PC-3 (cell line): ENCODE results near the gene ARFGEF2. TPM values are rescaled to one million over a fixed set of nuclear protein-coding genes. Genes with fewer than 3 reads are reported as not detected.

ENCODE experiments used
- ATAC-seq: fragments of 200-7000 bp; cut with Tn5 transposase; 2 replicates; pipeline ENCODE4 v1.9.1; 2020; ENCODE audit warnings: mild to moderate bottlenecking, moderate library complexity
- BruUV-seq: library from RNA; stranded (reverse); fragments of 400-500 nt; replicated peaks from 2 replicates; lab custom pipeline; 2021; lab: Mats Ljungman, UMichigan
- CTCF ChIA-PET: fragments of 300-600 bp; sonication (Branson Sonifier 250); formaldehyde crosslinking; loops from one replicate; lab custom pipeline; 2022; ENCODE audit warnings: antibody characterized with exemption; lab: Charles Lee
- POLR2A ChIA-PET: fragments of 300-600 bp; sonication (Branson Sonifier 250); formaldehyde crosslinking; loops from one replicate; lab custom pipeline; 2022; ENCODE audit warnings: antibody characterized with exemption; ENCODE audit not compliant: unreplicated experiment; lab: Charles Lee
- DNase-seq: peaks from one replicate; pipeline ENCODE4 v3.0.0-alpha.2; 2015
- H2AFZ ChIP-seq: fragments of 300-600 bp; sonication (generic); 2 replicates; pipeline ENCODE4 v1.6.0; 2016; ENCODE audit warnings: antibody characterized with exemption, low read length
- H3F3A ChIP-seq: fragments of 300-600 bp; sonication (generic); one replicate; pipeline ENCODE4 v1.6.0; 2017; ENCODE audit warnings: antibody characterized with exemption, low read length, control low read depth, mild to moderate bottlenecking; ENCODE audit not compliant: unreplicated experiment
- H3K27ac ChIP-seq: fragments of 300-600 bp; sonication (generic); 2 replicates; pipeline ENCODE4 v1.5.1; 2016; ENCODE audit warnings: mild to moderate bottlenecking, low read length
- H3K27me3 ChIP-seq: fragments of 300-600 bp; sonication (generic); 2 replicates; pipeline ENCODE4 v1.6.1; 2016; ENCODE audit warnings: low read length, mixed read lengths
- H3K36me3 ChIP-seq: fragments of 300-600 bp; sonication (generic); 2 replicates; pipeline ENCODE4 v1.6.1; 2016; ENCODE audit warnings: low read depth, mixed run types, low read length, mixed read lengths
- H3K4me1 ChIP-seq: fragments of 300-600 bp; sonication (generic); 2 replicates; pipeline ENCODE4 v1.5.1; 2016; ENCODE audit warnings: low read length; ENCODE audit not compliant: insufficient read depth
- H3K4me2 ChIP-seq: fragments of 300-600 bp; sonication (generic); 2 replicates; pipeline ENCODE4 v1.6.0; 2016; ENCODE audit warnings: low read length
- H3K4me3 ChIP-seq: fragments of 300-600 bp; sonication (generic); 2 replicates; pipeline ENCODE4 v1.5.1; 2016; ENCODE audit warnings: mild to moderate bottlenecking, low read length, mixed read lengths
- H3K79me2 ChIP-seq: fragments of 300-600 bp; sonication (generic); 2 replicates; pipeline ENCODE4 v1.6.1; 2017; ENCODE audit warnings: low read length, mixed read lengths
- H3K9ac ChIP-seq: fragments of 300-600 bp; sonication (generic); 2 replicates; pipeline ENCODE4 v1.6.0; 2016; ENCODE audit warnings: mild to moderate bottlenecking, low read length
- H3K9me2 ChIP-seq: fragments of 300-600 bp; sonication (generic); replicated peaks from 2 replicates; pipeline ENCODE4 v1.6.1; 2016; ENCODE audit warnings: mixed run types, low read length, mixed read lengths
- H3K9me3 ChIP-seq: fragments of 300-600 bp; sonication (generic); 2 replicates; pipeline ENCODE4 v1.6.1; 2016; ENCODE audit warnings: low read length, mixed read lengths
- H4K20me1 ChIP-seq: fragments of 300-600 bp; sonication (generic); 2 replicates; pipeline ENCODE4 v1.6.1; 2016; ENCODE audit warnings: low read length, mixed read lengths
- CTCF ChIP-seq: fragments of 300-600 bp; sonication (generic); conservative IDR thresholded peaks from 2 replicates; pipeline ENCODE4 v1.5.1; 2017; ENCODE audit warnings: antibody characterized with exemption, low read depth, mild to moderate bottlenecking, low read length
- EZH2 ChIP-seq: fragments of 300-600 bp; sonication (generic); IDR thresholded peaks from one replicate; pipeline ENCODE4 v1.6.1; 2017; ENCODE audit warnings: antibody characterized with exemption, mild to moderate bottlenecking, low read length; ENCODE audit not compliant: unreplicated experiment
- EZH2phosphoT487 ChIP-seq: fragments of 300-600 bp; sonication (generic); IDR thresholded peaks from 2 replicates; pipeline ENCODE4 v1.6.1; 2018; ENCODE audit warnings: mild to moderate bottlenecking, antibody characterized with exemption, low read length, borderline replicate concordance
- intact Hi-C: fragments of 100-400 bp; cut with micrococcal nuclease; formaldehyde crosslinking; loops from 2 replicates; pipeline ENCODE4 v1.9.0; 2023
- total RNA-seq: library from RNA; depleted of rRNA; stranded (reverse); fragments of >200 nt; gene quantifications from 2 replicates; pipeline ENCODE4 v1.2.3, GENCODE V29; 2014

The ARFGEF2 gene
- total RNA-seq, 1 experiment from 2014 or later: 33.5 TPM

DNA sequence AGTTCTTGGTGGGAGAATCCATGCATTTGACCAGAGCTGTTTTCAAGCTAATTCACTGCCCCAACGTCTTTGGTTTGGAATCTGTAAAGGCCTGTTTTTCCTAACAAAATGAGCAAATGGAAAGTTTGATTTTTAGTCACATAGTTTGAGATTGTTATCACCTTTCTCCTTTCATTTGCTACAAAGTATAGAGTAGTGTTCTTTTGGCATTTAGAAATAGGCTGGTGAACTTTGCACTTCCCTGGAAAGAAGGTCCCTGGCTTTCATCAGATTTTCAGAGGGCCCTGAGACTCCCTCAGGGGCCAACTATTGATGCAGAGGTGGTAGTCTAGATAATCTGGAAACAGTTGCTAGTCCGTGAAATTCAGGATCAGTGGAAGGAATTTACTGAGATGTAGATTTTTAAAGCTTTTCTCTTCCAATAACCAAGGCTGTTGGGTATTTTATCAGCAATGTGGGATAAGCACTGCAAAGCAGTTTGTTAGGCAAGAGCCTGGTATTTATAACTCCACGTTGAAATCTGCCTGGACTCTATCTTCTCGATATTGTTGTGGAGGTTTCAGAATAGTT, 1.7 kb downstream of the ARFGEF2 start:
- peak overlapping the region; percentile 20 for H3K27ac ChIP-seq
- peaks cover 67% of the 10 kb centered on the region for H3K79me2 ChIP-seq
- peaks cover 24% of the 10 kb centered on the region for H3K4me1 ChIP-seq
- H3K9ac ChIP-seq: peak overlapping the region; percentile 93; the same call in 1 of the 2 replicates
- POLR2A ChIA-PET: interaction anchor here (0.5 to 0.6 kb wide), 2 partner anchors 119 to 1079 kb away, joined by 3 read pairs; no protein-coding TSS in a partner anchor
- no peaks in the 10 kb centered on the region for H3K9me3 ChIP-seq
- H3K4me2 ChIP-seq: peak overlapping the region; percentile 95
- ATAC-seq: no peak
- H3K9me2 ChIP-seq: no peaks in the 10 kb centered on the region
- no TSS peak for BruUV-seq
- no peaks in the 10 kb centered on the region for H3K36me3 ChIP-seq
- peaks cover 41% of the 10 kb centered on the region for H4K20me1 ChIP-seq
- no peak overlapping the region for H2AFZ ChIP-seq
- no peaks in the 10 kb centered on the region for H3K27me3 ChIP-seq
- no peaks in the 10 kb centered on the region for H3F3A ChIP-seq
- no peak for TF ChIP-seq CTCF
- TF ChIP-seq EZH2phosphoT487: no peak
- TF ChIP-seq EZH2: no peak
- no peak for DNase-seq
- H3K4me3 ChIP-seq: peak overlapping the region; percentile 89
- CTCF ChIA-PET: no interaction called here
- intact Hi-C loops: loop anchor here (2.0 kb wide), 1 partner anchor 22 kb away; no protein-coding TSS in a partner anchor

GRCh38 chr20:48924756-48925109, 3.2 kb downstream of the ARFGEF2 start:
- Histone ChIP-seq H3K27ac (no peak overlapping the region), H2AFZ (no peak overlapping the region), H4K20me1 (peaks cover 52% of the 10 kb centered on the region), H3K79me2 (peaks cover 79% of the 10 kb centered on the region), H3K9ac (no peak overlapping the region), H3F3A (no peaks in the 10 kb centered on the region), H3K4me2 (peak overlapping the region; percentile 95; the same call in 1 of the 2 replicates), H3K9me3 (no peaks in the 10 kb centered on the region), H3K27me3 (no peaks in the 10 kb centered on the region), H3K36me3 (no peaks in the 10 kb centered on the region), H3K4me3 (no peak overlapping the region), H3K4me1 (peaks cover 24% of the 10 kb centered on the region), H3K9me2 (no peaks in the 10 kb centered on the region)
- POLR2A ChIA-PET: no interaction called here
- DNase-seq (no peak), ATAC-seq (no peak)
- CTCF ChIA-PET: no interaction called here
- no TSS peak for BruUV-seq
- no peak for TF ChIP-seq CTCF
- TF ChIP-seq EZH2: no peak
- no peak for TF ChIP-seq EZH2phosphoT487
- intact Hi-C loops: no loop called here

GRCh38 chr20:48926267-48926666, 4.8 kb downstream of the ARFGEF2 start:
- TF ChIP-seq EZH2: no peak
- TF ChIP-seq EZH2phosphoT487: no peak
- no peak for TF ChIP-seq CTCF
- peaks cover 93% of the 10 kb centered on the region for H3K79me2 ChIP-seq
- H3K4me2 ChIP-seq: no peak overlapping the region
- H3K4me1 ChIP-seq: peaks cover 19% of the 10 kb centered on the region
- H3F3A ChIP-seq: no peaks in the 10 kb centered on the region
- H2AFZ ChIP-seq: no peak overlapping the region
- no peaks in the 10 kb centered on the region for H3K9me2 ChIP-seq
- no peaks in the 10 kb centered on the region for H3K27me3 ChIP-seq
- ChIA-PET POLR2A (no interaction called here), CTCF (no interaction called here)
- H3K27ac ChIP-seq: no peak overlapping the region
- H3K9ac ChIP-seq: no peak overlapping the region
- H3K36me3 ChIP-seq: no peaks in the 10 kb centered on the region
- no peaks in the 10 kb centered on the region for H3K9me3 ChIP-seq
- DNase-seq (no peak), ATAC-seq (no peak)
- H3K4me3 ChIP-seq: no peak overlapping the region
- peaks cover 66% of the 10 kb centered on the region for H4K20me1 ChIP-seq
- intact Hi-C loops: no loop called here
- BruUV-seq: no TSS peak
